GM12873 (cell line): ENCODE measurements around the gene SETD3.

Experiments used
- CTCF ChIP-seq: IDR thresholded peaks from 2 replicates; pipeline ENCODE4 v1.5.1; 2012; ENCODE audit warnings: low read depth, mild to moderate bottlenecking, moderate library complexity, low read length, control low read depth; ENCODE audit not compliant: insufficient read depth; ENCODE audit errors: missing control alignments

The SETD3 gene

GRCh38 chr14:99519347-99519881 is 38.8 kb upstream of the SETD3 start:
- TF ChIP-seq CTCF, result no peak

- peak; percentile 97 for TF ChIP-seq CTCF
Observed at GRCh38 chr14:99518441-99519346, 38.0 kb upstream of the SETD3 start.

- TF ChIP-seq CTCF, result no peak
Observed at GRCh38 chr14:99517643-99518381, 37.2 kb upstream of the SETD3 start.

- TF ChIP-seq CTCF, result no peak
Observed at GRCh38 chr14:99516871-99517642, 36.4 kb upstream of the SETD3 start.

- TF ChIP-seq CTCF, result no peak
Observed at GRCh38 chr14:99516156-99516870, 35.7 kb upstream of the SETD3 start.

- no peak for TF ChIP-seq CTCF
Observed at GRCh38 chr14:99515301-99516155, 34.9 kb upstream of the SETD3 start.
